Tibial nerve (tissue), 3 donors: ENCODE measurements around the gene CDH4.

Experiments
- POLR2A ChIP-seq, 2 donors: fragments of 450-650 bp; IDR thresholded peaks; one replicate each; pipeline ENCODE4 v1.6.1; 2017; ENCODE audit warnings: antibody characterized with exemption in 2 of 2, mild to moderate bottlenecking in 2 of 2, moderate library complexity in 2 of 2
- TF ChIP-seq, protein P1 (sequence below), 5 experiments: fragments of 200-600 bp in 3 of 5; fragments of 450-650 bp in 2 of 5; sonication (generic) in 3 of 5; IDR thresholded peaks; one replicate each; pipeline ENCODE4 v1.5.1; 2016 to 2019; ENCODE audit warnings: antibody characterized with exemption in 5 of 5, mild to moderate bottlenecking in 3 of 5, moderate library complexity in 2 of 5

DNA sequence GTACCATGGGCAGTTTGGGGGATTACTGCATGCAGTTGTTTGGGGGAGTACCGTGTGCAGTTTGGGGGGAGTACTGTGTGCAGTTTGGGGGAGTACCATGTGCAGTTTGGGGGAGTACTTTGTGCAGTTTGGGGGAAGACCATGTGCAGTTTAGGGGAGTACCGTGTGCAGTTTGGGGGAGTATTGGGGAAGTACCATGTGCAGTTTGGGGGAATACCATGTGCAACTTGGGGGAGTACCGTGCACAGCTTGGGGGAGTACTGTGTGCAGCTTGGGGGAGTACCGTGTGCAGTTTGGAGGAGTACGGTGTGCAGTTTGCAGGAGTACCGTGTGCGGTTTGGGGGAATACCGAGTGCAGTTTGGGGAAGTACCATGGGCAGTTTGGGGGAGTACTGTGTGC, 22.3 kb downstream of the CDH4 start:
- TF ChIP-seq, protein P1, sequence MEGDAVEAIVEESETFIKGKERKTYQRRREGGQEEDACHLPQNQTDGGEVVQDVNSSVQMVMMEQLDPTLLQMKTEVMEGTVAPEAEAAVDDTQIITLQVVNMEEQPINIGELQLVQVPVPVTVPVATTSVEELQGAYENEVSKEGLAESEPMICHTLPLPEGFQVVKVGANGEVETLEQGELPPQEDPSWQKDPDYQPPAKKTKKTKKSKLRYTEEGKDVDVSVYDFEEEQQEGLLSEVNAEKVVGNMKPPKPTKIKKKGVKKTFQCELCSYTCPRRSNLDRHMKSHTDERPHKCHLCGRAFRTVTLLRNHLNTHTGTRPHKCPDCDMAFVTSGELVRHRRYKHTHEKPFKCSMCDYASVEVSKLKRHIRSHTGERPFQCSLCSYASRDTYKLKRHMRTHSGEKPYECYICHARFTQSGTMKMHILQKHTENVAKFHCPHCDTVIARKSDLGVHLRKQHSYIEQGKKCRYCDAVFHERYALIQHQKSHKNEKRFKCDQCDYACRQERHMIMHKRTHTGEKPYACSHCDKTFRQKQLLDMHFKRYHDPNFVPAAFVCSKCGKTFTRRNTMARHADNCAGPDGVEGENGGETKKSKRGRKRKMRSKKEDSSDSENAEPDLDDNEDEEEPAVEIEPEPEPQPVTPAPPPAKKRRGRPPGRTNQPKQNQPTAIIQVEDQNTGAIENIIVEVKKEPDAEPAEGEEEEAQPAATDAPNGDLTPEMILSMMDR (IDR thresholded peaks at IDR 0.05) = no peak
- no peak for TF ChIP-seq POLR2A (IDR thresholded peaks at IDR 0.05)
